Testis (tissue), 3 donors: ENCODE data around the gene SMIM22. TPM values are rescaled to one million over a fixed set of nuclear protein-coding genes. Genes with fewer than 3 reads are reported as not detected.

Experiments
- DNase-seq: peaks from one replicate; pipeline ENCODE4 v3.0.0-alpha.2; 2019
- H3K27ac ChIP-seq, 2 donors: fragments of 200-600 bp; sonication (generic); one replicate each; pipeline ENCODE4 v1.5.1; 2019
- H3K27me3 ChIP-seq: fragments of 200-600 bp; sonication (generic); one replicate; pipeline ENCODE4 v1.5.1; 2019
- H3K36me3 ChIP-seq: fragments of 200-600 bp; sonication (generic); one replicate; pipeline ENCODE4 v1.5.1; 2017; ENCODE audit warnings: low read depth; ENCODE audit errors: missing control alignments
- H3K4me1 ChIP-seq: fragments of 200-600 bp; sonication (generic); one replicate; pipeline ENCODE4 v1.5.1; 2019
- H3K4me3 ChIP-seq, 2 donors: fragments of 200-600 bp; sonication (generic); one replicate each; pipeline ENCODE4 v1.5.1; 2017 to 2019
- H3K9me3 ChIP-seq: fragments of 200-600 bp; sonication (generic); one replicate; pipeline ENCODE4 v1.5.1; 2017
- POLR2A ChIP-seq: fragments of 450-650 bp; IDR thresholded peaks from one replicate; pipeline ENCODE4 v1.6.1; 2017; ENCODE audit warnings: antibody characterized with exemption, mild to moderate bottlenecking, moderate library complexity
- WGBS, 2 donors: methylation state at CpG; one replicate each; pipeline ENCODE4 v1.1.5; 2018; 5-methylcytosine and 5-hydroxymethylcytosine counted together
- intact Hi-C: fragments of 100-400 bp; cut with DNase I; formaldehyde crosslinking; loops from one replicate; pipeline ENCODE4 v1.15.1; 2023; ENCODE audit warnings: low total_unique reads
- polyA plus RNA-seq: library from polyadenylated mRNA; stranded (reverse); fragments of 350-450 nt; fragmentation: Illumina TruSeq; extraction: RNeasy Lipid Tissue Mini Kit (QIAGEN cat#74804); gene quantifications from one replicate; pipeline ENCODE4 v1.2.3, GENCODE V29; 2014; ENCODE audit warnings: low read depth, low replicate concordance; ENCODE audit not compliant: insufficient read depth
- small RNA-seq, 2 donors: library from RNA; depleted of rRNA; stranded (forward); fragments of <200 nt; gene quantifications; one replicate each; pipeline ENCODE3, GENCODE V24; 2016
- total RNA-seq, 2 donors: library from RNA; depleted of rRNA; stranded (reverse); fragments of >200 nt; gene quantifications; one replicate each; pipeline ENCODE4 v1.2.3, GENCODE V29; 2016
- TF ChIP-seq, protein P1 (sequence below), 3 experiments: fragments of 450-650 bp in 2 of 3; fragments of 200-600 bp in 1 of 3; sonication (generic) in 1 of 3; IDR thresholded peaks; one replicate each; pipeline ENCODE4 v1.5.1; 2016 to 2019; ENCODE audit warnings: antibody characterized with exemption in 3 of 3, mild to moderate bottlenecking in 2 of 3, moderate library complexity in 1 of 3

The SMIM22 gene
- total and polyA plus RNA-seq, 3 donors from 2014 or later, result 6.1 to 41.3 (median 9.8) TPM

DNA sequence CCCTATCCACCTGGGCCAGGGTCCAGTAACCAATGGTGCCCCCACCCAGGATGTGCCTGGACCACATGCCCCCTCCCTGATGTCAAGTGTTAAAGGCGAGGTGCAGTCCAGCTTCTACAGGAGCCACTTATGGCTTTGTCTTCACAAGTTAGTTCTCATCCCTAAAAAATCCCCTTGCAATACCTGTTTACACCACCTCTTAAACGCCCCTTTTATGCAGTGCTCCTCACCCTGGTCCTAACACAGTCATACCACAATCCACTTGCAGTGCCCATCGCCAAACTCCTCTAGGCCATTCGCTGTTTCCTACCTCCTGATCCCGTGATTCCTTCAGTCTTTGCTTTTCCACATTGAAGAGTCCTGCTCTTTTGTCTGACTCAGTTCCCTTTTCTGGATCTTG is 44.8 kb downstream of the SMIM22 start:
- 90 to 93% methylated on average over 5 of the region's 5 CpGs for WGBS, 2 donors
- Histone ChIP-seq H3K27me3 (no peaks in the 10 kb centered on the region), H3K9me3 (no peaks in the 10 kb centered on the region), H3K36me3 (no peaks in the 10 kb centered on the region), H3K4me1 (no peaks in the 10 kb centered on the region), H3K27ac (no peak overlapping the region), H3K4me3 (no peak overlapping the region)
- DNase-seq, result no peak
- TF ChIP-seq POLR2A, result no peak
- TF ChIP-seq, protein P1, sequence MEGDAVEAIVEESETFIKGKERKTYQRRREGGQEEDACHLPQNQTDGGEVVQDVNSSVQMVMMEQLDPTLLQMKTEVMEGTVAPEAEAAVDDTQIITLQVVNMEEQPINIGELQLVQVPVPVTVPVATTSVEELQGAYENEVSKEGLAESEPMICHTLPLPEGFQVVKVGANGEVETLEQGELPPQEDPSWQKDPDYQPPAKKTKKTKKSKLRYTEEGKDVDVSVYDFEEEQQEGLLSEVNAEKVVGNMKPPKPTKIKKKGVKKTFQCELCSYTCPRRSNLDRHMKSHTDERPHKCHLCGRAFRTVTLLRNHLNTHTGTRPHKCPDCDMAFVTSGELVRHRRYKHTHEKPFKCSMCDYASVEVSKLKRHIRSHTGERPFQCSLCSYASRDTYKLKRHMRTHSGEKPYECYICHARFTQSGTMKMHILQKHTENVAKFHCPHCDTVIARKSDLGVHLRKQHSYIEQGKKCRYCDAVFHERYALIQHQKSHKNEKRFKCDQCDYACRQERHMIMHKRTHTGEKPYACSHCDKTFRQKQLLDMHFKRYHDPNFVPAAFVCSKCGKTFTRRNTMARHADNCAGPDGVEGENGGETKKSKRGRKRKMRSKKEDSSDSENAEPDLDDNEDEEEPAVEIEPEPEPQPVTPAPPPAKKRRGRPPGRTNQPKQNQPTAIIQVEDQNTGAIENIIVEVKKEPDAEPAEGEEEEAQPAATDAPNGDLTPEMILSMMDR (IDR thresholded peaks at IDR 0.05), result no peak
- intact Hi-C loops, result no loop called here

DNA sequence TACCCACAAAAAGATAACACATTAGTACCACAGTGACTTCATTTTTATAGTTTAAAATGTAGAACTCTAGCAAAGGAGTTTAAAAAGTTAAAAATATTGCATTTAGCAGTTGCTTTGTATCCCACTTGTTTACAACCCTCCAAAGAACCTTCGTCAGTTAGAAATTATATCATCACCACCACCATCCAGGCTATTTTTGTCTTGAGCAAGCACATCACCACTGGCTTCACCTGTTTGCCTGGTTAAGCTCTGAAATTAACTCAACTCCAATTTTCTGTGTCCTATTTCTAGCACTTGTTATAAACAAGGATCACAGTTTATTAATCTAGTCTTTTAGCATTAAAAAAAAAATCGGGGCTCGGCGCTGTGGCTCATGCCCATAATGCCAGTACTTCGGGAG is 45.8 kb downstream of the SMIM22 start:
- no peak overlapping the region for H3K4me3 ChIP-seq
- no peak for DNase-seq
- no peak overlapping the region for H3K27ac ChIP-seq
- no peaks in the 10 kb centered on the region for H3K27me3 ChIP-seq
- TF ChIP-seq POLR2A, result no peak
- TF ChIP-seq, protein P1 (IDR thresholded peaks at IDR 0.05), result no peak
- H3K9me3 ChIP-seq, result no peaks in the 10 kb centered on the region
- peaks cover 1% of the 10 kb centered on the region for H3K4me1 ChIP-seq
- 77 to 78% methylated on average over 5 of the region's 5 CpGs for WGBS, 2 donors
- no peaks in the 10 kb centered on the region for H3K36me3 ChIP-seq
- intact Hi-C loops, result no loop called here

Small RNA genes lying within 50 kb of the gene (small RNA-seq; reads per million reads assigned to genes)
- 0 reads per million in 2 donors for gene RF00017

Other genes with a start within 250 kb of the SMIM22 start
- 10 to 100 TPM; 10.3 to 15.1 TPM for gene C16orf96, start 239.0 kb upstream of the SMIM22 start, total RNA-seq
- 19.8 TPM for gene C16orf96, start 239.0 kb upstream of the SMIM22 start, polyA plus RNA-seq
- 10 to 100 TPM; 15.9 to 25.0 TPM for gene UBALD1, start 180.5 kb upstream of the SMIM22 start, total RNA-seq
- 33.3 TPM for gene UBALD1, start 180.5 kb upstream of the SMIM22 start, polyA plus RNA-seq
- 10 to 100 TPM; 89.7 to 91.1 TPM for gene MGRN1, start 170.5 kb upstream of the SMIM22 start, total RNA-seq
- gene MGRN1, start 170.5 kb upstream of the SMIM22 start, polyA plus RNA-seq, result 34.7 TPM
- gene NUDT16L1, start 101.8 kb upstream of the SMIM22 start, total RNA-seq, result 10 to 100 TPM; 33.6 to 48.6 TPM
- 34.3 TPM for gene NUDT16L1, start 101.8 kb upstream of the SMIM22 start, polyA plus RNA-seq
- 10 to 100 TPM; 40.4 to 40.6 TPM for gene ANKS3, start 61.1 kb upstream of the SMIM22 start, total RNA-seq
- gene ANKS3, start 61.1 kb upstream of the SMIM22 start, polyA plus RNA-seq, result 18.6 TPM
- gene DNAAF8, start 60.8 kb upstream of the SMIM22 start, total RNA-seq, result 10 to 100 TPM; 61.6 to 70.0 TPM
- gene DNAAF8, start 60.8 kb upstream of the SMIM22 start, polyA plus RNA-seq, result 238 TPM
- 10 to 100 TPM; 24.3 to 24.9 TPM for gene ZNF500, start 28.2 kb upstream of the SMIM22 start, total RNA-seq
- gene ZNF500, start 28.2 kb upstream of the SMIM22 start, polyA plus RNA-seq, result 12.5 TPM
- 10 to 100 TPM; 61.0 to 68.1 TPM for gene SEPTIN12, start 7.0 kb upstream of the SMIM22 start, total RNA-seq
- gene SEPTIN12, start 7.0 kb upstream of the SMIM22 start, polyA plus RNA-seq, result 310 TPM
- gene ROGDI, start 7.3 kb downstream of the SMIM22 start, total RNA-seq, result 10 to 100 TPM; 30.0 to 37.0 TPM
- gene ROGDI, start 7.3 kb downstream of the SMIM22 start, polyA plus RNA-seq, result 27.3 TPM
- 10 to 100 TPM; 70.5 to 83.5 TPM for gene GLYR1, start 51.9 kb downstream of the SMIM22 start, total RNA-seq
- gene GLYR1, start 51.9 kb downstream of the SMIM22 start, polyA plus RNA-seq, result 66.6 TPM
- gene UBN1, start 52.1 kb downstream of the SMIM22 start, total RNA-seq, result 100 to 1,000 TPM in 1 of 2 donors, 10 to 100 TPM in 1; 88.1 to 115 TPM
- gene UBN1, start 52.1 kb downstream of the SMIM22 start, polyA plus RNA-seq, result 98.2 TPM
- gene PPL, start 141.8 kb downstream of the SMIM22 start, total RNA-seq, result 1 to 10 TPM; 5.4 to 6.1 TPM
- gene PPL, start 141.8 kb downstream of the SMIM22 start, polyA plus RNA-seq, result 6.8 TPM
- 1 to 10 TPM; 1.2 to 2.9 TPM for gene SEC14L5, start 163.0 kb downstream of the SMIM22 start, total RNA-seq
- 0.73 TPM for gene SEC14L5, start 163.0 kb downstream of the SMIM22 start, polyA plus RNA-seq
- gene NAGPA, start 238.6 kb downstream of the SMIM22 start, total RNA-seq, result 10 to 100 TPM; 38.7 to 39.0 TPM
- 11.4 TPM for gene NAGPA, start 238.6 kb downstream of the SMIM22 start, polyA plus RNA-seq